ENCODE results near the gene ASTN1.

Gene ASTN1

GRCh38 chr1:177164380-177165068 is at the start of gene ASTN1:
ASTN1 (minus strand) TSS chr1:177164712; CDS start chr1:177164676, 36 bp downstream.
- FAIRE-seq, result no peak

DNA sequence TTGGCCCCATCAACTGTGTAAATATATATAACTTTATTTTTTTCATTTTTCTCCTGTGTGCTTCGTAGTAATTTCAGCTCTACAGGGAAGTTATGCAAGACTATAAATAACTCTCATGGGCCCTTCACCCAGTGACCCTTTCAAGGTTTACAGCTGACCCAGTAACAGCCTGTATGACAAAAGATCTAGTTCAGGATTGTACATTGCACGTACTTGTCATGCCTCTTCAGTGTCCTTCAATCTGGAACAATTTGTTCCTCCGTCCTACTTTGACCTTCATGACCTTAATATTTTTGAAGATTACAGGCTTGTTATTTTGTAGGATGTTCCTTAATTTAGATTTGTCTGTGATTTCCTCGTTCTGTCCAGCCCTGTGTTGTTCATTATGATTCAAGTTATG is 46.7 kb upstream of the ASTN1 start:
- FAIRE-seq, result no peak

GRCh38 chr1:177210071-177210470 is 45.6 kb upstream of the ASTN1 start:
- no peak for FAIRE-seq

DNA sequence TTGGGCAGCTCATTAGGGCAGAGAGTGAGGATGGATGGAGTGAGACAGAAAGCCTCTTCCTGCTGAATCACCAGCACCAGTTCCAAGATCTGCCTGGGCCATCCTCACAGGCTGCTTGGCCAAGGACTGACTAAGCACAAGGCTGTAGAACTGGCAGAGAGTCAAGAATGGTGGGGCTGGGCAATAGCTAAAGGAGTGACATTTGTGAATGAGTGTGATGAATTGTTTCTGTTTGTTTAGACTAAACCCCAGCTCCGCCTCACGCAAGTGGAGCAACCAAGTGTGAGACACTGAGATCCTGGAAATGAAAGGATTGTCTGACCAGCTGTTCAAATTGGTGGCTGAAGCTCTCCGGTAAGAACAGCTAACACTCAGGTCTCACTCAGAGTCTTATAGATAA is 44.8 kb upstream of the ASTN1 start:
- no peak for FAIRE-seq

DNA sequence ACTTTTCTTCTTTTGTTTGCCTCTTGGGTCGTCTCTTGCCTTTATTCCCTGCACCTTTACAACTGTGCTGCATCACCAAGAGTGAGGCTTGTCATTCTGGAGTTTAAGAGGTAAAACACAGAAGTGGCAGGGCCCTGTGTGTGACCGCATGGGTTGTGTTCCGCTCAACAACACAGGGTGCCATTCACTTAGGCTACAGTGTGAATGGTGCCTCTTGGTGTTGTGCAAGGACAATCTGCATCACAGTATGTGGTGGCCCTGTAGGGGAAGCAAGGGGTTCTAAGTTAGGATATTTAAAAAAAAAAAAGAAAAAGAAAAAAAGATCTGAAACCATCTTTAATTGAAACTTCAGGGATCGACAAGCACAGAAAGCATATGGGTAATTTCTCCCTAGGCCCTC is 44.4 kb upstream of the ASTN1 start:
- no peak for FAIRE-seq

GRCh38 chr1:177206831-177207355 is 42.4 kb upstream of the ASTN1 start:
- FAIRE-seq, result no peak

GRCh38 chr1:177200290-177200689 is 35.8 kb upstream of the ASTN1 start:
- FAIRE-seq, result no peak

- no peak for FAIRE-seq
These were observed 33.7 kb upstream of the ASTN1 start for GRCh38 chr1:177198243-177198642.

DNA sequence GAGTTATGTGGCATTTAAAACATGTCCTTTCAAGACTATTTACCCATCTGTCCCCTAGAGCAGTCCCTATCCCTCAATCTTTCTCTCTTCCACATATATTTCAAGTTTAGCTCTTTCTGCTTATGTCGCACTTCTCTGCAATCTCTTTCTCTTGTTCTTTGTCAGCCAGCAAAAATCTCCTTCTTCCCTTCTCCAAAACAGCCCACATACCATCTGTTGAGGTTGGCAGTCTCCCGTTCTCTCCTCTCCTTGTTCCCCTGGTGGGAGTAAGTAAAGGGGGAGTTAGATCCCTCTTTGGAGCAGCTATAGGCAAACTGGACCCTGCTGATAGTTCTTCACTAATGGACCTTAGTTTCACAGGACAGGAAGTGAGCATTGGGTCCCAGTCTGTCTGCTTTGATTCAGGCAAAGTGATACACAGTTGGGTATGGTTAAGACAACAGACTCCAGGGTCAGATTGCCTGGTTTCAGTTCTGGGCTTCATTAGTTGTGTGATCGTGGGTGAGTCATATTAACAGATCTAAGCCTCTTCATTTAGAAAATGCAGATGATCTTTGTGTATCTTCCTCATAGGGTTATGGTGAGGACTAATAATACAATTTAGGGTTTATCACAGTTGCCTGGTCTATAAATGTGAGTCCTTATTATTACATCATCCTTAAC is 25.9 kb upstream of the ASTN1 start:
- no peak for FAIRE-seq

GRCh38 chr1:177186639-177187038 is 22.1 kb upstream of the ASTN1 start:
- FAIRE-seq, result no peak

DNA sequence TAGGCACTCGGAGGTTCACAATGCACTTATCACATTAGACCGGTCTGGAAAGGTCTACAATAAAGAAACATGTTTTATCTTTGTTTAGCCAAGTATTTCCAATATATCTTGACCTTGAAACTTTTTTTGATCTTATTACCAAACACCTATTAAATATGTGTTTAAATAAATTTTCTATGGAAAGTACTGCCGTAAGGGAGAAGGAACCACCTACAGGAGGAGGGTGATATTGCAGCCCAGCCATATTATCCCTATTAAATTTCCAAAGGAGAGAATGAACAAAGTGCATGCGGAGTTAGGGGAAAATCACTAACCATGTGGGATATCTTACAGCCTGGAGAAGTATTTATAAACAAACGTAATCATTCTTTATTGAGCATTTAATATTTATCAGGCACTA is 20.7 kb upstream of the ASTN1 start:
- no peak for FAIRE-seq

GRCh38 chr1:177183836-177184235 is 19.3 kb upstream of the ASTN1 start:
- FAIRE-seq, result no peak

GRCh38 chr1:177181631-177182291 is 17.2 kb upstream of the ASTN1 start:
- no peak for FAIRE-seq

- no peak for FAIRE-seq
These were observed 16.7 kb upstream of the ASTN1 start for GRCh38 chr1:177181280-177181630.

GRCh38 chr1:177174921-177175634 is 10.6 kb upstream of the ASTN1 start:
- FAIRE-seq, result no peak

DNA sequence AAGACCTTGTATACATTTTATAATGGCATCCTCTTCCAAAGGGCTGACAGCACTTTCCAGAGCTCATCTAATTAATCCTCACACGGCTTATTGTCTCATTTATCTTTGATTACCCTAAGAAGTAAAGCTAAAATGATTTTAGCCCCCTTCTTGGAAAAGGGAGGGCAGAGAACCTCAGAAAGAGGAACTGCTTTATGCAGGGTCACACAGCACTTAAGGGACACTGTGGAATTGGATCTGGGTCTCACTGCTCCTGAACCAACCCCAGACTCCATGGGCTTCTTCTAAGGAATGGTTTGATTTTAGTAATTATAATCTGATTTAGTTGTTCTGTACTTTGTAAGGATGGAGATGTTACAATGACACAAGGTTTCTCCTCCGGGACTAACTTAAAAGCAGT is 9.5 kb upstream of the ASTN1 start:
- FAIRE-seq, result no peak

DNA sequence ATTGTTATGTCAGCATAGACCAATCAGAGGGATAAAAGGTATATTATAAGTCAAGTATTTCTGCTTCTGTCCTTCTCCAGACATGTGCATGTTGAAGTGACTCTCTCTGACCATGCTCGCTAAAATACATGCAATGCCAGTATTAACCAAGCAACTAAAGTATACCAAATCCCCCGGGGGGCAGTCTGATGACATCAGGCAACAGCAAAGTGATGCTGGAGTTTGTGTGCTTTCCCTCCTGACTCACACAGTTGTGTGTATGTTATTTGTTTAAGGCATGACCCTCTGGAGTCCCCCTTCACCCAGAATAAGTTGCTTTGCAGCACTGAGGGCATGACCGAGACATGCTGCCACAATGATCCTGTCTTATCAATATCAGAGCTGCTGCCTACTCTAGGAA is 8.4 kb upstream of the ASTN1 start:
- FAIRE-seq, result no peak

- FAIRE-seq, result no peak
These were observed 7.8 kb upstream of the ASTN1 start for GRCh38 chr1:177172272-177172671.

DNA sequence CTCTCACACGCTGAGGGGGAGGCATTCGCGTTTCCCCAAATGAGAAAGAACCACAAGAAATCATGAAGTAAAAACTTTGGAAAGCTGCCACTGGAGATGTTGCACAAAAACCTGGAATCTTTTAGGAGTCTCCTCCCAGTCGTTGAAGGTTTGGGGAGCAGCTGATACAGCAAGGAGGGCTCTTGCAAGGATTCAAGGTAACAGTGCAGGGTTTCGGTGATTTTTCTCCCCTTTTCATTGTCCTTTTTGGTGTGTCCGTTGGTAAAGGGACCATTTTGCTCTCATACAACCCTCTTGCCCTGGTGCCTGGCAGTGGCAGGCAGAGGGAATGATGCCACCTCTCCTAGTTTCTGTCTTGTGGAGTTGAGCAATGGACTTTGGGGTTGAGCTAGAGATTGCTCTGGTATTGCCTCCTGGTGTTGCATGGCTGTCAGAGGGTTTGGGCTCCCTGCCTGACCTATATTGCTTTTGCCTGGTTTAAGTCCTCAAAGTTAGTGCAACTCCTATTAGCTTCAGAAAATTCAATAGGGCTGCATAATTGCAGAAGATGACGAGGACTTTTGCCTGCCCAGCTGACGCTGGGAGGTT is 7.1 kb upstream of the ASTN1 start:
- FAIRE-seq, result no peak

DNA sequence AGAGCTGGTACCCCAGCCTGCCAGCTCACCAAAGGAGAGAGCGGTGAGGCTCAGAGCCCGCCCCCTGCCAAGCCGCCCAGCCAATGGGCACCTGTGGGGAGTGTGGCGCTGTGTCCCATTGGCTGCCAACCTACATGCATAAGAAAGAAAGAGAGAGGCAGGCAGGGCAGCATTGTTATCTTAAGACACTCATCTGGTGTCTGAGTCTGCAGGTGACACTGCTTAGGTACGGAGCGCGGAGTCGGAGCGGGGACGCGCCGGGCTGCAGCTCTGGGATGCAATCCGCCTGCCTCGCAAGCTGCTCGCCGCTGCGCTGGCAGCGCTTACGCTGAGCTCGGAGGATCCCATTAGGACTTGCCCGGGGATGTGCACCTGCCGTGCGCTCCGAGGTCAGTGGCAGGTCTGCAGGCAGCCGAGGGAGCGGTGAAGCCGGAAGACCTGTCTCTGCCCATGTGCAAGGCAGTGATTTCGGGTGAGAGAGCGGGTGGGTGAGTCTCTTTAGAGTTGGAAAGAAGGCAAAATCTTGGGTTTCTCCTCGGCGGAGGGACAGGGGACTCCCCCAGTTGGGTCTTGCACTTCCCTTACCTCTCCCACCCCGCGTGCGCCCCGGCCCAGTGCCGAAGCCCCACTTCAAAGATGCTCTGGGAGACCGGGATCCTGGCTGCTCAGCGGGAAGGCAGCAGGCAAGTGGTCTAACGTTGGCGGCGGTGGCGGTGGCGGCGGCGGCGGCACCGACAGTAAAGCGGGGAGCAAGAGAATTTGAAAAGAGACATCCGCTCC is 6.4 kb upstream of the ASTN1 start, which contains the start of gene BRINP2:
Gene BRINP2, plus strand, starts transcription at position 203 of the 780 bp plus-strand sequence. CDS start 58,919 bp downstream, outside the sequence.
- FAIRE-seq, result no peak

DNA sequence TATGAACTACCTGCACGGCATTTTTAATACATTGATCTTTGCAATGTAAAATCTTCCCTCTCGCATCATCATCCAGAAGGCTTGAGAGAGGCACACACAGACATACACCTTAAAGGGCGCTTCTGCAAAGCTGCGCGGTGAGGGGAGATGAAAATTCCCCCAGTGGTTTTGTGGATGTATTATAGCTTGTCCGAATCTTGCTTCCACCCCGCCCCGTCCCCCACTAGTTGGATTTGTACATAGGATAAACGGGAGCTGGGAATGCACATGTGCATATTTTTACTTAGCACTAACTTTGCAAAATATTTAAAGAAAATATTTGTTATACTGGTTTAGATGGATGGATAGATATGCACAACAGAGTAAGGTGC is 542 bp upstream of the ASTN1 start:
- FAIRE-seq, result no peak

DNA sequence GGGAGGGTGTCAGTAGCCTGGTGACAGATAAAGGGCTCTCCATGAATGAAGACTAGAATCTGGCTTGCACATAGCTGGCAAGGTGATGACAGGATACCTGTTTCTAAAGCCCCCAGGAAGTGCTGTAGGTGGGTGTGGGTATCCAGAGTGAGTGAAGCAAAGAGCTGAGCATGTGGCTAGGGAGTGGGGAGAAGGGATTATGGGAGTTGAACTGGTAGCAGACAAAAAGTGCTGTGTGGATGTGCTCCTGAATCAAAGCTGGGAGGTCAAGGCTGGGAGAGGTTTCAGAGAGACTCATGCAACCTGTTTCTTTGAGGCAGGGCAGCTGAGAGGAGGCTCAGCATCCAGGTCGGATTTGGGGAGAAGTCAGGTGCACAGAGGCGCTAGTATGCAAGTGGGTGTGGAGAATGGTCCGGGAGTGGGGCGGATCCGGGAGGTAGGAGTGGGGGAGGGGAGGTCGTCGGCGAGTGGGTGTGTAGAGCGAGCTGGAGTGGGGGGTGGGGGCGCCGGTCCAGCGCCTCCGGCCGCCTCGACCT is 600 bp downstream of the ASTN1 start:
- FAIRE-seq, result no peak
